ENCODE results near the gene HIC1.

GRCh38 chr17:2060681-2061440 is 6.0 kb downstream of the HIC1 start:
- TF ChIP-seq CTCF (IDR thresholded peaks at IDR 0.05) = no peak
- TF ChIP-seq POLR2AphosphoS5 (IDR thresholded peaks at IDR 0.05; ENCODE audit: low read depth, low read length) = no peak
- TF ChIP-seq REST (IDR thresholded peaks at IDR 0.05; ENCODE audit: insufficient read depth in 1 of 2, low read depth in 2 of 2, low read length in 1 of 2) = no peak
- no peak for TF ChIP-seq TCF7L2 (IDR thresholded peaks at IDR 0.05; ENCODE audit: low read depth, low read length)
- no peak for TF ChIP-seq SIN3A (IDR thresholded peaks at IDR 0.05; ENCODE audit: borderline replicate concordance, insufficient read depth, low read depth, low read length)
